OCI-LY7 (cell line): ENCODE results near the gene SCFD2. TPM values are rescaled to one million over a fixed set of nuclear protein-coding genes. Genes with fewer than 3 reads are reported as not detected.

Source experiments
- BruUV-seq: library from RNA; stranded (reverse); fragments of 400-500 nt; replicated peaks from 2 replicates; lab custom pipeline; 2021; lab: Mats Ljungman, UMichigan
- CTCF ChIA-PET: fragments of 300-600 bp; sonication (Branson Sonifier 250); formaldehyde crosslinking; loops from one replicate; lab custom pipeline; 2022; ENCODE audit warnings: antibody characterized with exemption; ENCODE audit not compliant: unreplicated experiment; lab: Charles Lee
- POLR2A ChIA-PET: fragments of 300-600 bp; sonication (Branson Sonifier 250); formaldehyde crosslinking; loops from one replicate; lab custom pipeline; 2022; ENCODE audit warnings: antibody characterized with exemption; lab: Charles Lee
- DNase-seq: peaks from one replicate; pipeline ENCODE4 v3.0.0-alpha.2; 2015; ENCODE audit warnings: low spot score
- H2AFZ ChIP-seq: fragments of 200-600 bp; sonication (generic), shearing (Covaris generic); 2 replicates; pipeline ENCODE4 v1.6.1; 2014; ENCODE audit warnings: mild to moderate bottlenecking, antibody characterized with exemption, low read length, moderate library complexity
- H3K27ac ChIP-seq: fragments of 200-600 bp; sonication (generic); 2 replicates; pipeline ENCODE4 v1.5.1; 2014; ENCODE audit warnings: mixed run types, low read depth, mild to moderate bottlenecking, moderate library complexity, low read length, inconsistent platforms; ENCODE audit not compliant: poor library complexity, severe bottlenecking
- H3K36me3 ChIP-seq: fragments of 200-600 bp; sonication (generic); 2 replicates; pipeline ENCODE4 v1.6.1; 2014; ENCODE audit warnings: mild to moderate bottlenecking, antibody characterized with exemption, low read length, moderate library complexity, mixed read lengths; ENCODE audit not compliant: insufficient read depth
- H3K4me1 ChIP-seq: fragments of 200-600 bp; sonication (generic); 2 replicates; pipeline ENCODE4 v1.5.1; 2014; ENCODE audit warnings: mild to moderate bottlenecking, low read length; ENCODE audit not compliant: insufficient read depth, poor library complexity, severe bottlenecking
- H3K4me2 ChIP-seq: fragments of 200-600 bp; sonication (generic); 2 replicates; pipeline ENCODE4 v1.6.1; 2014; ENCODE audit warnings: mild to moderate bottlenecking, low read length
- H3K4me3 ChIP-seq: fragments of 200-600 bp; sonication (generic); 2 replicates; pipeline ENCODE4 v1.5.1; 2014; ENCODE audit warnings: mild to moderate bottlenecking, low read depth, low read length; ENCODE audit not compliant: poor library complexity, severe bottlenecking
- H3K79me2 ChIP-seq: fragments of 200-600 bp; sonication (generic); 2 replicates; pipeline ENCODE4 v1.6.1; 2016; ENCODE audit warnings: low read depth, mild to moderate bottlenecking, low read length, moderate library complexity, mixed read lengths; ENCODE audit not compliant: insufficient read depth
- H3K9me2 ChIP-seq: fragments of 200-600 bp; sonication (generic); 2 replicates; pipeline ENCODE4 v1.6.1; 2016; ENCODE audit warnings: mild to moderate bottlenecking, low read length, mixed read lengths; ENCODE audit not compliant: insufficient read depth
- H3K9me3 ChIP-seq: fragments of 200-600 bp; sonication (generic); 2 replicates; pipeline ENCODE4 v1.6.1; 2014; ENCODE audit warnings: mild to moderate bottlenecking, mixed run types, low read length, mixed read lengths
- H4K20me1 ChIP-seq: fragments of 200-600 bp; sonication (generic); 2 replicates; pipeline ENCODE4 v1.6.1; 2014; ENCODE audit warnings: mild to moderate bottlenecking, antibody characterized with exemption, low read length, moderate library complexity, mixed read lengths; ENCODE audit not compliant: insufficient read depth
- CTCF ChIP-seq: fragments of 200-600 bp; sonication (generic); conservative IDR thresholded peaks from 2 replicates; pipeline ENCODE4 v1.5.1; 2014; ENCODE audit warnings: mild to moderate bottlenecking, antibody characterized with exemption, low read length, moderate library complexity, mixed read lengths
- EZH2phosphoT487 ChIP-seq: fragments of 200-600 bp; sonication (generic); IDR thresholded peaks from 2 replicates; pipeline ENCODE4 v1.6.1; 2018; ENCODE audit warnings: low read depth, borderline replicate concordance, mild to moderate bottlenecking, mixed run types, antibody characterized with exemption, low read length, moderate library complexity, mixed read lengths
- intact Hi-C: fragments of 100-400 bp; cut with micrococcal nuclease; formaldehyde crosslinking; loops from one replicate; pipeline ENCODE4 v1.10.0; 2022; ENCODE audit not compliant: unreplicated experiment
- total RNA-seq, 2 experiments: library from RNA; depleted of rRNA in 1 of 2; stranded (reverse); fragments of >200 nt in 1 of 2; shearing (Covaris generic) in 1 of 2; gene quantifications; 2 replicates each; pipeline ENCODE4 v1.2.3, GENCODE V29; 2014 to 2022

SCFD2 gene
- total RNA-seq, 2 experiments from 2014 or later, result 27.2 to 52.0 TPM

GRCh38 chr4:52841682-52842456 lies 524.0 kb downstream of the SCFD2 start:
- Histone ChIP-seq H3K4me1 (no peaks in the 10 kb centered on the region), H3K9me2 (no peaks in the 10 kb centered on the region), H2AFZ (no peak overlapping the region), H3K79me2 (no peaks in the 10 kb centered on the region), H3K9me3 (no peaks in the 10 kb centered on the region), H3K36me3 (no peaks in the 10 kb centered on the region), H3K27ac (no peak overlapping the region), H4K20me1 (no peaks in the 10 kb centered on the region), H3K4me2 (no peak overlapping the region), H3K4me3 (no peak overlapping the region)
- intact Hi-C loops, result no loop called here
- ChIA-PET POLR2A (interaction anchor here (0.6 to 1.5 kb wide), 4 partner anchors 11 to 1733 kb away, joined by 3 to 4 read pairs (median 4); no protein-coding TSS in a partner anchor), CTCF (no interaction called here)
- BruUV-seq, result no TSS peak
- no peak for DNase-seq
- no peak for TF ChIP-seq CTCF
- no peak for TF ChIP-seq EZH2phosphoT487

- H2AFZ ChIP-seq, result no peak overlapping the region
- no peak overlapping the region for H3K27ac ChIP-seq
- TF ChIP-seq EZH2phosphoT487 (no peak), CTCF (no peak)
- no peaks in the 10 kb centered on the region for H3K79me2 ChIP-seq
- H3K4me3 ChIP-seq, result no peak overlapping the region
- intact Hi-C loops, result no loop called here
- H3K9me2 ChIP-seq, result no peaks in the 10 kb centered on the region
- H3K9me3 ChIP-seq, result no peaks in the 10 kb centered on the region
- no peak for DNase-seq
- no peaks in the 10 kb centered on the region for H4K20me1 ChIP-seq
- no peak overlapping the region for H3K4me2 ChIP-seq
- no peaks in the 10 kb centered on the region for H3K36me3 ChIP-seq
- H3K4me1 ChIP-seq, result no peaks in the 10 kb centered on the region
- CTCF ChIA-PET, result no interaction called here
- no TSS peak for BruUV-seq
- POLR2A ChIA-PET, result interaction anchor here (0.6 to 0.7 kb wide), 3 partner anchors 241 to 1734 kb away, joined by 3 to 4 read pairs (median 3); no protein-coding TSS in a partner anchor
Measured at GRCh38 chr4:52840531-52841370, 525.1 kb downstream of the SCFD2 start.
